Activated T-helper 17 cell treated with anti-CD3 and anti-CD28 coated beads, Interleukin-2, amount 50 U/mL, for 72 hours (primary cell): ENCODE data around the gene FABP2. TPM values are rescaled to one million over a fixed set of nuclear protein-coding genes. Genes with fewer than 3 reads are reported as not detected.
"Not testable (repeated sequence)": the region's sequence is repeated elsewhere in the genome, so short reads cannot be mapped to it uniquely, and the experiment has no call there.

Source experiments
- ATAC-seq: fragments of 150-1000 bp; cut with Tn5 transposase; replicated peaks from 2 replicates; pipeline ENCODE4 v1.10.0; 2021; ENCODE audit warnings: mild to moderate bottlenecking, moderate library complexity
- H3K27ac Mint-ChIP-seq: one replicate; pipeline ENCODE4 v1.8.0; 2022; ENCODE audit warnings: mixed read lengths
- H3K27me3 Mint-ChIP-seq: one replicate; pipeline ENCODE4 v1.8.0; 2022; ENCODE audit warnings: mixed read lengths
- H3K36me3 Mint-ChIP-seq: one replicate; pipeline ENCODE4 v1.8.0; 2022; ENCODE audit warnings: low read depth, mild to moderate bottlenecking, mixed read lengths
- H3K4me1 Mint-ChIP-seq: one replicate; pipeline ENCODE4 v1.8.0; 2022; ENCODE audit warnings: mixed read lengths
- H3K4me3 Mint-ChIP-seq: one replicate; pipeline ENCODE4 v1.8.0; 2022; ENCODE audit warnings: mild to moderate bottlenecking, mixed read lengths
- H3K9me3 Mint-ChIP-seq: one replicate; pipeline ENCODE4 v1.8.0; 2022; ENCODE audit warnings: mixed read lengths
- total RNA-seq, 2 donors: library from RNA; stranded (reverse); gene quantifications; one replicate each; pipeline ENCODE4 v1.2.3, GENCODE V29; 2022

The FABP2 gene
- total RNA-seq, 2 donors from 2014 or later = not detected

- not testable (repeated sequence) for H3K27me3 Mint-ChIP-seq, H3K4me1 Mint-ChIP-seq, H3K4me3 Mint-ChIP-seq
Measured at GRCh38 chr4:119336332-119336979, 14.5 kb upstream of the FABP2 start.

GRCh38 chr4:119329835-119330620 lies 8.1 kb upstream of the FABP2 start:
- no peaks in the 10 kb centered on the region for H3K4me1 Mint-ChIP-seq
- H3K36me3 Mint-ChIP-seq = no peaks in the 10 kb centered on the region
- H3K27me3 Mint-ChIP-seq = peaks cover 22% of the 10 kb centered on the region
- no peaks in the 10 kb centered on the region for H3K9me3 Mint-ChIP-seq
- no peak overlapping the region for H3K4me3 Mint-ChIP-seq
- H3K27ac Mint-ChIP-seq = no peak overlapping the region
- ATAC-seq = no peak

More at GRCh38 chr4:119336332-119336979, 14.5 kb upstream of the FABP2 start:
- not testable (repeated sequence) for ATAC-seq, H3K27ac Mint-ChIP-seq, H3K36me3 Mint-ChIP-seq, H3K9me3 Mint-ChIP-seq

GRCh38 chr4:119328695-119329094 lies 6.8 kb upstream of the FABP2 start:
- no peak for ATAC-seq
- Mint-ChIP-seq H3K9me3 (no peaks in the 10 kb centered on the region), H3K4me3 (no peak overlapping the region), H3K36me3 (no peaks in the 10 kb centered on the region), H3K27ac (no peak overlapping the region), H3K4me1 (no peaks in the 10 kb centered on the region), H3K27me3 (peaks cover 19% of the 10 kb centered on the region)

- ATAC-seq = no peak
- Mint-ChIP-seq H3K4me3 (no peak overlapping the region), H3K4me1 (no peaks in the 10 kb centered on the region)
Measured at GRCh38 chr4:119317990-119318389, 3.9 kb downstream of the FABP2 start.

GRCh38 chr4:119315036-119315435 lies 6.9 kb downstream of the FABP2 start:
- H3K27ac Mint-ChIP-seq = no peak overlapping the region
- H3K36me3 Mint-ChIP-seq = no peaks in the 10 kb centered on the region
- H3K27me3 Mint-ChIP-seq = peaks cover 21% of the 10 kb centered on the region
- H3K4me3 Mint-ChIP-seq = no peak overlapping the region
- no peaks in the 10 kb centered on the region for H3K4me1 Mint-ChIP-seq
- ATAC-seq = no peak
- no peaks in the 10 kb centered on the region for H3K9me3 Mint-ChIP-seq

More at GRCh38 chr4:119317990-119318389, 3.9 kb downstream of the FABP2 start:
- Mint-ChIP-seq H3K27me3 (peaks cover 17% of the 10 kb centered on the region), H3K36me3 (no peaks in the 10 kb centered on the region), H3K27ac (no peak overlapping the region), H3K9me3 (no peaks in the 10 kb centered on the region)

GRCh38 chr4:119314356-119314755 lies 7.6 kb downstream of the FABP2 start:
- Mint-ChIP-seq H3K4me1 (no peaks in the 10 kb centered on the region), H3K4me3 (no peak overlapping the region), H3K36me3 (no peaks in the 10 kb centered on the region), H3K27ac (no peak overlapping the region), H3K27me3 (peaks cover 21% of the 10 kb centered on the region), H3K9me3 (no peaks in the 10 kb centered on the region)
- ATAC-seq = peak; percentile 59

GRCh38 chr4:119313237-119313636 lies 8.7 kb downstream of the FABP2 start:
- H3K27me3 Mint-ChIP-seq = peaks cover 21% of the 10 kb centered on the region
- ATAC-seq = no peak
- no peak overlapping the region for H3K4me3 Mint-ChIP-seq
- H3K27ac Mint-ChIP-seq = no peak overlapping the region
- no peaks in the 10 kb centered on the region for H3K4me1 Mint-ChIP-seq
- no peaks in the 10 kb centered on the region for H3K9me3 Mint-ChIP-seq
- H3K36me3 Mint-ChIP-seq = no peaks in the 10 kb centered on the region

- no peak overlapping the region for H3K4me3 Mint-ChIP-seq
- H3K27me3 Mint-ChIP-seq = peaks cover 18% of the 10 kb centered on the region
- H3K27ac Mint-ChIP-seq = no peak overlapping the region
- H3K4me1 Mint-ChIP-seq = no peaks in the 10 kb centered on the region
- no peaks in the 10 kb centered on the region for H3K9me3 Mint-ChIP-seq
- no peak for ATAC-seq
- no peaks in the 10 kb centered on the region for H3K36me3 Mint-ChIP-seq
Measured at GRCh38 chr4:119310826-119311225, 11.1 kb downstream of the FABP2 start.

- no peak overlapping the region for H3K4me3 Mint-ChIP-seq
- ATAC-seq = no peak
- no peaks in the 10 kb centered on the region for H3K4me1 Mint-ChIP-seq
- H3K9me3 Mint-ChIP-seq = no peaks in the 10 kb centered on the region
- no peak overlapping the region for H3K27ac Mint-ChIP-seq
- no peaks in the 10 kb centered on the region for H3K36me3 Mint-ChIP-seq
- peaks cover under 1% of the 10 kb centered on the region for H3K27me3 Mint-ChIP-seq
Measured at GRCh38 chr4:119307606-119308005, 14.3 kb downstream of the FABP2 start.

GRCh38 chr4:119304431-119304830 lies 17.5 kb downstream of the FABP2 start:
- Mint-ChIP-seq H3K4me3 (no peak overlapping the region), H3K36me3 (peaks cover 13% of the 10 kb centered on the region), H3K27me3 (no peaks in the 10 kb centered on the region), H3K27ac (no peak overlapping the region), H3K4me1 (no peaks in the 10 kb centered on the region), H3K9me3 (no peaks in the 10 kb centered on the region)
- no peak for ATAC-seq

- H3K36me3 Mint-ChIP-seq = peaks cover 20% of the 10 kb centered on the region
- H3K27ac Mint-ChIP-seq = no peak overlapping the region
- peaks cover 5% of the 10 kb centered on the region for H3K4me1 Mint-ChIP-seq
- no peak overlapping the region for H3K4me3 Mint-ChIP-seq
- ATAC-seq = no peak
- H3K27me3 Mint-ChIP-seq = no peaks in the 10 kb centered on the region
- no peaks in the 10 kb centered on the region for H3K9me3 Mint-ChIP-seq
Measured at GRCh38 chr4:119303587-119304305, 18.2 kb downstream of the FABP2 start.

GRCh38 chr4:119302073-119302832 lies 19.7 kb downstream of the FABP2 start:
- no peaks in the 10 kb centered on the region for H3K27me3 Mint-ChIP-seq
- peak overlapping the region; percentile 29 for H3K27ac Mint-ChIP-seq
- no peaks in the 10 kb centered on the region for H3K9me3 Mint-ChIP-seq
- ATAC-seq = no peak
- H3K36me3 Mint-ChIP-seq = peaks cover 34% of the 10 kb centered on the region
- H3K4me1 Mint-ChIP-seq = peaks cover 6% of the 10 kb centered on the region
- peak overlapping the region; percentile 100 for H3K4me3 Mint-ChIP-seq

GRCh38 chr4:119300101-119300978 lies 21.6 kb downstream of the FABP2 start:
- H3K36me3 Mint-ChIP-seq = peaks cover 53% of the 10 kb centered on the region
- H3K9me3 Mint-ChIP-seq = no peaks in the 10 kb centered on the region
- H3K4me1 Mint-ChIP-seq = peaks cover 9% of the 10 kb centered on the region
- no peaks in the 10 kb centered on the region for H3K27me3 Mint-ChIP-seq
- H3K4me3 Mint-ChIP-seq = peak overlapping the region; percentile 100
- peak overlapping the region; percentile 100 for H3K27ac Mint-ChIP-seq
- peak; percentile 97 for ATAC-seq
